GM18907 (cell line): Measurements from ENCODE around the gene SNCB.

Source experiments
- ATAC-seq: cut with Tn5 transposase; IDR thresholded peaks from one replicate; pipeline ENCODE4 v1.9.1; 2021; ENCODE audit warnings: mild to moderate bottlenecking, moderate library complexity; ENCODE audit not compliant: unreplicated experiment

Gene SNCB

GRCh38 chr5:176646049-176646706, 15.8 kb upstream of the SNCB start:
- no peak for ATAC-seq

DNA sequence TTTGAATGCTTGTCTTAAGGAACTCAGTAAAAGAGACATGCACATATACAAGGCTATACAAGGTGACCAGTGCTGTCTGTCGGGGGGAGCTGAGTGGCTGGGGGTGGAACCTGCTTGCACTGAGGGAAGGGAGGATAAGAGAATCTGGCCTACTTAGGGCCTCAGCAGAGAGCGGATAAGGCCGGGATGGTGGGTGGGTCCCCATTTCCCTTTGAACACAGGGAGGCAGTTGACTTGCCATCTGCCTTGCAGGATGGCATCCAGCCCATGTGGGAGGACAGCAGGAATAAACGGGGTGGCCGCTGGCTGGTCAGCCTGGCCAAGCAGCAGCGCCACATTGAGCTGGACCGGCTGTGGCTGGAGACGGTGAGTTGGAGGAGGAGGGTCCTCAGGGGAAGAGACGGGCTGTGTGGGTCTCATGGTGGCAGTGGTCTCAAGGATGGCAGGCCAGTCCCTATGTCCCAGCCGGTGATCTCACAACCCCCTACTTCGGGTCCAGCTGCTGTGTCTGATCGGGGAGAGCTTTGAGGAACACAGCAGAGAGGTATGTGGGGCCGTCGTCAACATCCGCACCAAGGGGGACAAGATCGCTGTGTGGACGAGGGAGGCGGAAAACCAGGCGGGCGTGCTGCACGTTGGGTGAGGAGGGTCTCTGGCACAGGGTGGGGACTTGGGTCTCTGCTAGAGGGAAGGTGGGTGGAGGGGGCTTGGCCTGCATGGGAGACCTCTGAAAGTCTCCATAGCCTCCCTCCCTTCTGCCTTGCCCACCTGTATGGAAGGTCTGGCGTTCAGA, 14.7 kb upstream of the SNCB start:
- no peak for ATAC-seq

GRCh38 chr5:176644294-176644693, 14.0 kb upstream of the SNCB start:
- no peak for ATAC-seq

- ATAC-seq = no peak
Measured at GRCh38 chr5:176643491-176644219, 13.3 kb upstream of the SNCB start.

DNA sequence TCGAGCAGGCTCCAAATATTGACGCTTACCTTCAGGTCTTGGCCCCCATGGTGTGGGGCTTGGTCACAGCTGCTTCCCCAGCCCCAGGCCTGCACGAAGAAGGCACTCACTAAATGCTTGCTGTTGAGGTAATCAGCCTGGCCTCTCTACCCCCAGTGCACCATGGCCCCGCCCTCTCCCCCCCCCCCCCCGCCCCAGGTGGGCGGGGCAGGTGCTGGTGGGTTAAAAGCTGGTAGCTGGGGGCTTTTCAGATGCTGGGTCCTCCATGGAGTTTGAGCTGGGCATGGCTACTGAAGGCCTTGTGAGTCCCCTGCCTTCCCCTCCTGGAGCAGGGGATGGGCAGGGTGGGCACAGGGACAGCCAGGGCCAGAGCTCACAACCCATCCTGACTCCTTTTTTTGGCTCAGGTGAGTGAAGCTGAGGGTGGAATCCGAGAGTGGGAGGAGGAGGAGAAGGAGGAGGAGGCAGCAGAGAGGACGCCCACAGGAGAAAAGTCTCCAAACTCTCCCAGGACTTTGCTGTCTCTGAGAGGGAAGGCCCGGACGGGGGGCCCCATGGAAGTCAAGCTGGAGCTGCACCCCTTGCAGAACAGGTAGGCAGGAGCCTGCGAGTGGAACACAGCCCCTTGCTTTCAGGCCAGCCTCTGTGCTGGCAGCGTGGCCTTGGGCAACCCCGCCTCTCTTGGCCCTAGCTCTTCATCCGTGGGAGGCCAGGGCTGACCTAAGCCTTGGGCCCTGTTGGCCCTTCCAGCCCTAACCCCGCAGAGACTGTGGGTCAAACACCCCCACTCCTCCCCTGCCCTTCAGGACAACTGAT, 12.5 kb upstream of the SNCB start:
- ATAC-seq = no peak

DNA sequence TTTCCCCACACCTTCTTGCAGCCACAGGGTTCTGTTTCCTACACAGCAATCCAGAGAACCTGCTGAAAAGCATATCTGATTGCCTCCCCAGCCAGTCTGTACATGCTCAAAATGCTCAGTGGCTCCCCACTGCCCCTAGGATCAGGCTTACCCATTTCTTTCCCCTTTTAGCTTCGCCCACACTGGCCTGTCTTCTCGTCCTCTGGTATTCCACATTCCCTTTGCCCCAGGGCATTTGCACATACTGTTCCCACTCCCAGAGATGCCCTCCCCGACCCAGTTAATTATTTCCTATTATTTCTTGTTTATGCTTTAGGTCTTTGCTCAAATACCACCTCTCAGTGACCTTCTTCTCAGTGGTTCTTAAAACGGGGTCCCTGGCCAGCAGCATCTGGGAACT, 10.3 kb upstream of the SNCB start:
- no peak for ATAC-seq

DNA sequence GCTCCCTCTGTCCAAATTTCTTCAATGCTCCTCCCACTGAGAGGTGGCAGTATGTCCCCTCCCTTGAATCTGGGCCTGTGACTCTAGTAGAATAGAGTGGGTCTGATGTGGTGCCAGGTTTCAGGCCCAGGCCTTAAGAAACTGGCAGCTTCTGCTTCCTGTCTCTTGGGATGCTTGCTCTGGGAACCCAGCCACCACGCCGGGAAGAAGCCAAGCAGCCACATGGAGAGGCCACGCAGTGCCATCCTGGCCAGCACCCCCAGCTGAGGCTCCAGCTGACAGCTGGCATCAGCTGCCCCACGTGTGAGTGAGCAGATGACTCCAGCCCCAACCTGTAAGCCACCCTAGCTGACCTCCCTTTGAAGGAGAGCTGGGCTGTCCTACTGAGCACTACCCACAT, 9.6 kb upstream of the SNCB start:
- no peak for ATAC-seq

DNA sequence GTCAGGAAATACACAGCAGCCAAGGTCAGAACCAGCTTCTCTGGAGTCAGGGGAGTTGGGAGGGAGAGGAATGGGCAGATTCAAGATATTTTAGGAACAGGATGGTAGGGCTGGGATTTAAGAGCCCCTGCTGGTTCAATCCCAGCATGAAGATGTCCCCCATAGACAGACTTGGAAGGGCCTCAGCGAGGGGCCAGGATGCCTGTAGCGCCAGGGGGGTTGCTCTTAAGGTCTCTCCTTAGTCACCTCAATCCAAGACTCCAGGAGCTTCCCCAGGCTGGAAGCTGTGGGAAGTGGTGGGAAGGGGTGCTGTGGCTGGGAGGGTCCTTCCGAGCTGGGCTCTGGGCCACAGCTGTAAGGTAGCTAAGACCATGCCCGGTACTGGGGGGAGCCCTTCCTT, 8.9 kb upstream of the SNCB start:
- no peak for ATAC-seq

DNA sequence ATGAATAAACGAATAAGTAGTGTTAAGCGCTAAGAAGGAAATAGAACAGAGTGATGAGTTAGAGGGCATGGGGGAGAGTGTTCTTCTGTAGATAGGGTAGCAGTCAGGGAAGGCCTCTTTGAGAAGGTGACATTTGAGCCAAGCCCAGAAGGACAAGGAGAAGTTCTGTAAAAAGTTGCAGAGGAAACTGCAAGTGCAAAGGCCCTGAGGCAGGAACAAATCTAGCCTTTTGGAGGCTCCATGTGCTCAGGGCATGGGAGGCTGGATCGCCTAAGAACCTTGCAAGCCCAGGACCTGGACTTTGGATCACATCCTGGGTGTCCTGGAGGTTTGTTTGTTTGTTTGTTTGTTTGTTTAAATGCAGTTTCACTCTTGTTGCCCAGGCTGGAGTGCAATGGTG, 8.1 kb upstream of the SNCB start:
- no peak for ATAC-seq

DNA sequence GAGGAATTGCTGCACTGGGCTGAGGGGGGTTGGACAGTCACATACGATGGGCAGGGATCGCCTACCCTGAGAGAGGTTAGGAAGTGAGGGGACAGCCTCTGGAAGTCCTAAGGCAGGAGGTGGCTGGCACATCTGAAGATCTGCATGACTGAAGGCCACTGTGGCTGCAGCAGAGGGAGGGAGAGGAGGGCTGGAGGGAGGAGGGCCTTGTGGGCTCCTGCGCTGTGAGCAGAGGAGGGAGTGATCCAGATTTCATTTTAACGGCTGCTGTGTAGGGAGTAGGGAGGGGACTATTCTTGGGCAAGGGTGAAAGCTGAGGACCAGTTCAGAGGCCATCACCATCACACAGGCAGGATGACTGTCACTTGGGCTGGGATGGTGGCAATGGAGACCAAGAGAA, 7.2 kb upstream of the SNCB start:
- no peak for ATAC-seq

- no peak for ATAC-seq
Measured at GRCh38 chr5:176636426-176636825, 6.1 kb upstream of the SNCB start.

- ATAC-seq = no peak
Measured at GRCh38 chr5:176633598-176633997, 3.3 kb upstream of the SNCB start.

DNA sequence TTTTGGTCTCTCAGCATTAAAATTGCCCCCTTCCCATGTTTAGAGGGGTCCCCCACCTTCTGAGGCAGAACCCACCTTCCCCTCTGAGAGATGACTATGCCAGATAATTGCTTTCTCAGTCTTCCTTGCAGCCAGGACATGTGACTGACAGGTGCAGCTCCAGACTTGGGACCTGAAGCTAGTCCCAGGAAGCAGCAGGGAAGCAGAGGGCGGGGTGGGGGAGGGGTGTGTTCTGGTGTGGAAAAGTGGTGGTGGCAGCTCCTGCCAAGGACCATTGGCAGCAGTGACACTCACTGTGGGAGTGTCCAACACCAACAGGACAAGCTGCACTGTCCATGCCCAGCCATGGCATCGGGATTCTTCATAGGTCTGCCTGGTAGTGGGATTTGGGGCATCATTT, 2.4 kb upstream of the SNCB start:
- ATAC-seq = no peak

GRCh38 chr5:176631383-176632200, 1.3 kb upstream of the SNCB start:
- no peak for ATAC-seq

DNA sequence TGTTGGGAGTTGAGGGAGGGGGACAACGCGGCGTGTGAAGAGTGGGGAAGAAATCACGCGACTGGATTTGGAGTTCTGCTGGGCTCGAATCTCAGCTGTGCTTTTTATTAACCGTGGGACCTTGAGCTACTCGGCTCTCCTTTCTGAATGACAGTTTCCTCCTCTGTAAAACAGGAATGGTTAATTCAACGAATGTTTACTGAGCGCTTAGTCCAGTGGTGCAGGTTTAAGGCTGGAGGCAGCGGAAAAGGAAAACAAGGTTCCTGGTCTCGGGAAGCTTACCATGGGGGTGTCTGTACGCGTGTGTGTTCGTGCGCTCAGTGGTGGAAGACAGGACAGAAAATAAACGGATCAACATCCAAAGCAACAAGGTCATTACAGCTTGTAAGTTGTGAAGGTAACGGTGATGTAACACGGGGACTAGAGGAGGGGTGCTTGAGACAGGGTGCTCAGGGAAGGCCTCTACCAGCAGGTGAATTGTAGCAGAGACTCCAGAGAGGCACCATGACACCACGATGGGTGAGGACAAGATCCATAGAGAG, 418 bp upstream of the SNCB start:
- no peak for ATAC-seq

DNA sequence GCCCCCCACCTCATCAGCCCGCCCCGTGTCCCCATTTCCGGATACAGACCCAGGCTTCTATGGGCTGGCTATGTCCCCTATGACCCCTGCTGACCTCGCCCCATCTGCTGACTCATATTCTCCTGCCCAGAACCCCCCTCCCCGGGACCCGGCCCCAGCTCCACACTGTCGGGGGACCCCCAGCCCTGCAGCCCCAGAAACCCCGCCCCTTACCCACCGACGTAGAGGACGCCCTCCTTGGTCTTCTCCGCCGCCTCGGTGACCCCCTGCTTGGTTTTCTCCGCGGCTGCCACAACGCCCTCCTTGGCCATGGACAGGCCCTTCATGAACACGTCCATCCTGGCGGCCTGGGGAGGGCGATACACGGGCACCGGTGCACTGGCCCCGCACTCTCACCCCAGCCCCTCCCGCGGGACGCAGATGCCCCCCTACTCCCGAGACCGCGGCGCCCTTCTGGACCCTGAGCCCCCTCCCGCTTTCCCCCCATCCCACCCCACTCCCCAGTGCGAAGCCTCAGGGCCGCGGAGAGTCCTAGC, 949 bp downstream of the SNCB start:
- ATAC-seq = no peak

DNA sequence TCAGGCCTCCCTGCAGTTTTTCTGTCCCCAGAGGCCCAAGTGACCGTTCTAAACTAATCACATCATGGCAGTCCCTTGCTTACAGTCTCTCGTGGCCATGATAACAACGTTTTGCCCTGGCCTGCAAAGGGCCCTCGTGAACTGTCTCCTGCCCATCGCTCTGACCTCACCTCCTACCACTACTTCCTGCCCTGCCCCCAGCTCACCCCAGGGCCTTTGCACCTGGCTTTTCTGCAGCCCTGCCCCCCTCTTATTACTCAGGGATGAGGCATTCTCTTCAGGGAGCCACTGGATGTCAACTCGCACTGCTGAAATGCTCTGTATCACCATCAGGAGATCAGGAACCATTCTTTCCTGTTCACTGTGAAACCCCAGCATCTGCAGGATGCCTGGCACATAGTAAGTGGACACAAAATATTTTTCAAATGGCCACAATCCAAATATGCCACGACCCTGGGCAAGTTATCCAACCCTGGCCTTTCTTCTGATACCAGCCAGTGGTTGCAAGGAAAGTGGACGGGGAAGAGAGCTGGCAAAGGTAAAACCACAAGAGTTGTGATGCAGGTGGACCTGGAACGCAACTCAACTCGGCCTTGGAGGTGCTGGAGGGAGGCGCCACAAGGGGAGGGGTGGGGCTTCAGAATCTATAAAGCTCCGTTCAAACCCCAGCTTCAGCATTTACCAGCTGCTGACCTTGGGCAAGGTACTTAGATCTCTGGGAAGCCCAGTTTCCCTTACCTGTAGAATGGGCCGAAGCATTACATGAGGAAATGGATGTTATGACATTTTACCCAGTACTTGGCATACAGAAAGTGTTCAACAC, 1.7 kb downstream of the SNCB start:
- no peak for ATAC-seq

DNA sequence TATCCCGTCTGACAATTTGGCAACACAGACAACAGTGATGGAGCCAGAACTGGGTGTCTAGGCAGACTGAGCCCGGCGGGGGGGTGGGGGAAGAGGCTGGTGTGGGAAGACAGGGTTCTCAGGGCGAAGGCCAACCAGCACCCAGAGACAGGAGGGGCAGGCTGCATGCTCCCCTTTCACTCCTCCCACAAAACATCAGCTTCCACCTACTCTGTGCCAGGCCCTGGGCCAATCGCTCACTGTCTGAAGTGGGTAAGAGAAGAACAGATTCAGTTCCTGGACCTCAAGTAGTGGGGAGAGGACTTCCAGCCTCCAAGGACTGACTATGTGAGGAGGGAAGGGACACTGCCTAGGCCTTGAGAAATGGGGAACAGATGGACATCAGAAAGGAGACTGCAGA, 2.8 kb downstream of the SNCB start:
- no peak for ATAC-seq

GRCh38 chr5:176626876-176627236, 3.5 kb downstream of the SNCB start:
- ATAC-seq = no peak
